IPS DF 6.9 (cell line): ENCODE measurements around the gene EIF4E2.

Experiments
- DNase-seq: peaks from one replicate; pipeline ENCODE4 v3.0.0-alpha.2; 2013; ENCODE audit warnings: low read depth, low spot score
- H3K27ac ChIP-seq: one replicate; pipeline ENCODE4 v1.5.1; 2013; ENCODE audit warnings: low read length, control low read depth
- H3K27me3 ChIP-seq: 2 replicates; pipeline ENCODE4 v1.6.1; 2013; ENCODE audit warnings: mild to moderate bottlenecking, low read length; ENCODE audit not compliant: control insufficient read depth, insufficient read depth
- H3K36me3 ChIP-seq: 2 replicates; pipeline ENCODE4 v1.6.1; 2013; ENCODE audit warnings: low read length; ENCODE audit not compliant: control insufficient read depth, insufficient read depth
- H3K4me1 ChIP-seq: 2 replicates; pipeline ENCODE4 v1.6.1; 2013; ENCODE audit warnings: low read length; ENCODE audit not compliant: control insufficient read depth, insufficient read depth
- H3K4me3 ChIP-seq: 2 replicates; pipeline ENCODE4 v1.5.1; 2013; ENCODE audit warnings: mild to moderate bottlenecking, low read length
- H3K9me3 ChIP-seq: 2 replicates; pipeline ENCODE4 v1.6.1; 2013; ENCODE audit warnings: low read length, inconsistent platforms; ENCODE audit not compliant: control insufficient read depth, insufficient read depth
- WGBS: extraction: QIAGEN DNeasy Blood & Tissue Kit; methylation state at CpG from one replicate; pipeline ENCODE4 v1.1.7; 2013; ENCODE audit warnings: mixed read lengths, missing lambda C conversion rate; ENCODE audit not compliant: insufficient read length, insufficient coverage; 5-methylcytosine and 5-hydroxymethylcytosine counted together

EIF4E2 gene

DNA sequence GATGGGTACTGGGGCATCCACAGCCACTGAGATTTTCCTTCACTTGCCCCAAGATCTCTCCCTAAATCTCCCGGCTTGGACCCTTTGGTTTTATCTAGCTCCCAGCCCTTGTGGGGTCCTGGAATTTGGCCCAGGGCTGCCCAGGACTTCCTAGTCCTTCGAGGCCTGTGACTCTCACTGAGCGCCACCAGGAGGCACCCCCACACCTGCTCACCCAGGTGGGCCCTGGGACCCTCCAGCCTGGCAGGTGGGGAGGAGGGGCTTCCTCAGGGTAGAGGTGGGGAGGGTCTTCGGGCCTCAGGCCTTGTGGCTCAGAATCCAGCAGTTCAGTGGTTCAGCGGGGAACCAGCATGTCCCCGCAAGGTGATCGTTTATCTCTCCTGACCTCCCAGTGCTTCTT is 42.2 kb upstream of the EIF4E2 start:
- peaks cover 17% of the 10 kb centered on the region for H3K27me3 ChIP-seq
- H3K4me1 ChIP-seq = 0 out of 2 replicates have a peak, but pooled peaks cover 1% of the 10 kb centered on the region
- no peak for DNase-seq

DNA sequence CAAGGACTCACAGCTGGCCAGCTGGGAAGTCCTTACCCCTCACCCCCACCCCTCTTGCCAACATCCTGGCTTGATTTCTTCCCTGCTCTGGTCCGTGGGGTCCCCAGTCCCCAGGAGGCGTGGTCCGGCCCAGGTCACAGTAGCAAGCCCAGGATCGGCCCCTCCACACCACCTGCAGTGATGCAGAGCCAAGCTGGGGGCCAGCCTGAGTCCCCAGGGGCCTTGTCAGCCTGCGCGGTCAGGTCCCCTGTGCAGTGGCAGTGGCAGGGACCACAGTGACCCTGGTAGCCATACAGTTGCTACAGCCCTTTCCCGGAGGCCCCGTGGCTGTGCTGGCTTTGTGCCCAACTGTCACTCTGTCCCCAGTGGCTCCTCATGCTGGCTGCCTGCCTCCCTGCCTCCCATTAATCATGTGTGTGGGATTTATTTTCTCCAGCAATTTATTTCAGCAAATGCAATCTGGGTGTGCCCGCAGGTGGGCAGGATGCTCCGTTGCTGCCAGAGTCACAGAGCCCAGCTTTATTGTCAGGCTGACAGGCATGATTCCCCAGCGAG is 39.1 kb upstream of the EIF4E2 start:
- no peak for DNase-seq
- Histone ChIP-seq H3K36me3 (no peaks in the 10 kb centered on the region), H3K27me3 (no peaks in the 10 kb centered on the region), H3K9me3 (no peaks in the 10 kb centered on the region), H3K4me3 (no peak overlapping the region), H3K4me1 (no peaks in the 10 kb centered on the region), H3K27ac (no peak overlapping the region)
- WGBS = no CpG with 5 or more reads among the region's 11 CpGs

More for the DNA sequence above, 42.2 kb upstream of the EIF4E2 start:
- H3K36me3 ChIP-seq = no peaks in the 10 kb centered on the region
- H3K4me3 ChIP-seq = no peak overlapping the region
- no peaks in the 10 kb centered on the region for H3K9me3 ChIP-seq
- no CpG with 5 or more reads among the region's 7 CpGs for WGBS
- H3K27ac ChIP-seq = no peak overlapping the region

DNA sequence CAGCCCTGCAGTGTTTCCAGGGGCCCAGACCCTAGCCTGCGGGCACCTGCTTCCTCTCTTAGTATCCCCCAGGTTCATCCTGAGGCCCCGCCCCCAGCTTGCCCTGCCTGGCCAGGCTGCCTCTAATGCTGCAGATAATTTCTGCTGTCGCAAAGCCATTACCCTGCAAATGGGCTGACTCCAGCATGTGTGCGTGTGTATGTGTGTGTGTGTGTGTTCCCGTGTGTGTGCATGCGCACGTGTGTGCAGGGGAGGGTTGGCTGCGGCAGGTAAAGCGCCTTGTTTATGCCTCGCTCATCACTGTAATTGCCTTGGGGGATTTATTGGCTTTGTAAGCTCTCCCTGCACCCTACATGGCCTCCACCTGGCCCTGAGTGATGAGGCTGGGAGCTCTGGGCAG is 37.9 kb upstream of the EIF4E2 start:
- H3K4me3 ChIP-seq = no peak overlapping the region
- H3K9me3 ChIP-seq = no peaks in the 10 kb centered on the region
- no peak for DNase-seq
- no peak overlapping the region for H3K27ac ChIP-seq
- no CpG with 5 or more reads among the region's 10 CpGs for WGBS
- no peaks in the 10 kb centered on the region for H3K36me3 ChIP-seq
- no peaks in the 10 kb centered on the region for H3K4me1 ChIP-seq
- no peaks in the 10 kb centered on the region for H3K27me3 ChIP-seq

DNA sequence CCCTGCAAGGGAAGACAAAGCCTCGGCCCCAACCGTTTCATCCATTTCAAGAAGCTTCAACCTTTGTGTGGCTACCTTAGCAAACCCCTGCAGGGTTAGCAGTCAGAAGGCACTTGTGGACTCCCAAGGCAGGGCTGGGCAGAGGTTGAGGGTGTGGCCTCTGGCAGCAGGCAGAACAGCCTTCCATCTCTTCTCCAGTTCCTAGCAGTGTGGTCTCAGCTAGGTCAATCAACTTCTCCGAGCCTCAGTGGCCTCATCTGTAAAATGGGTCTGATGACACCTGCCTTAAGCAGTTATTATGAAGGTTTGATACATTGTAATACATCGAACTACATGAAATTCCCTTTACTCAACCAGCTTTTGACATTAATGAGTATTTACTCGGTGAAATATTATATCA is 37.1 kb upstream of the EIF4E2 start:
- Histone ChIP-seq H3K4me3 (no peak overlapping the region), H3K27ac (no peak overlapping the region), H3K9me3 (no peaks in the 10 kb centered on the region), H3K4me1 (no peaks in the 10 kb centered on the region), H3K27me3 (no peaks in the 10 kb centered on the region), H3K36me3 (no peaks in the 10 kb centered on the region)
- no peak for DNase-seq
- no CpG with 5 or more reads among the region's 5 CpGs for WGBS

DNA sequence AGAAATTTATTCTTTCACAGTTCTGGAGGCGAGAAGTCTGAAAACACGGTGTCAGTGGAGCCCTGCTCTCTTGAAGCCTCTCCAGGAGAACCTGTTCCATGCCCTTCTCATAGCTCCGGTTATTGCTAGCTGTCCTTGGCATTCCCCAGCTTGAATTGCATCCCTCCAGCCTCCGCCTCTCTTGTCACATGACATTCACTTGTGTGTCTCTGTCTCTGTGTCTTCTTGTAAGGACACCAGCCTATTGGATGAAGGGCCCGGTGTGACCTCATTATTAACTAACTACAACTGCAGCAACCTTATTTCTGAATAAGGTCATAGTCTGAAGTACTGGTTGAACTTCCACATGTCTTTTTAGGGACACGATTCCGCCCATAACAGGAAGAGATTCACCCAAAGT is 34.9 kb upstream of the EIF4E2 start:
- no peaks in the 10 kb centered on the region for H3K27me3 ChIP-seq
- H3K9me3 ChIP-seq = no peaks in the 10 kb centered on the region
- no peaks in the 10 kb centered on the region for H3K36me3 ChIP-seq
- no CpG with 5 or more reads among the region's 7 CpGs for WGBS
- H3K27ac ChIP-seq = no peak overlapping the region
- H3K4me3 ChIP-seq = no peak overlapping the region
- H3K4me1 ChIP-seq = no peaks in the 10 kb centered on the region
- DNase-seq = no peak

DNA sequence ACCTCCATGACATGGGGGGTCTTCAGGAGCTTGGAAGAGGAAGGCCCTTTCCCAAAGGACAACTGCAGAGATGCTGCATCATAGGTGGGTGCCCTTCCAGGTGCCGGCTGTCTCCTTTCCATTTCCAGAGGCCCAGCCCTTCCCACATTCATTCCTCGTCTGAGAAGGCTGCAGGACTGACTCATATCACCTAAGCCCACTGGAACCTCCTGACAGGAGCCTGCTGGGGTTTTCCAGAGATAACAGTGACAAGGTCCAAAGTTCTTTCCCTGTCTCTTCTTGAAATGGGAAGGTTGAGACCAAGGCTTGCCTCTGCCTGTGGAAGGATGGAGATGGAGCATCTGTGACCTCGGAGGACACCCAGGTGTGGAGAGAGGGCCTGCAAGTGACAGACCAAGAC is 33.9 kb upstream of the EIF4E2 start:
- Histone ChIP-seq H3K4me3 (no peak overlapping the region), H3K4me1 (no peaks in the 10 kb centered on the region), H3K36me3 (no peaks in the 10 kb centered on the region), H3K27ac (no peak overlapping the region), H3K27me3 (no peaks in the 10 kb centered on the region; the same call in 1 of the 2 replicates), H3K9me3 (no peaks in the 10 kb centered on the region)
- DNase-seq = no peak
- no CpG with 5 or more reads among the region's 3 CpGs for WGBS

DNA sequence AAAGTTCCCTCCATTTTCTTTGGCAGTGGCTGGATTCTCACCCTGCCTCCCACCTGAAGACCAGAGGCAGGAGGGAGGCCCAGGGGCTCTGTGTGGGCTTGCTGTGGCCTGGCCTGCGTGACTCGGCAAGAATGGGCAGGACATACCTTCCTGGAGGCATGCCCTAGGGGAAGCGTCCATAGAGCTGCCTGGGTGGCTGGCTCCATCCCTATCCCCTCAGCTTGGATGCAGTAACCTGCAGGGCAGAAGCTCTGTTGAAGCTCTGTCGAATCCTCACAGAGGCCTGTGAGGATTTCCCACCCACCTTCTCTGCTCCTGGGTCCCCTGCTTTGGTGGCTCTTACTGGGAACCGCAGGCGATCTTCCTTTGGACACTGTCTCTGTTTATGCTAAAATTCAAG is 31.6 kb upstream of the EIF4E2 start:
- no peaks in the 10 kb centered on the region for H3K9me3 ChIP-seq
- peaks cover 15% of the 10 kb centered on the region for H3K27me3 ChIP-seq
- H3K4me3 ChIP-seq = no peak overlapping the region
- WGBS = no CpG with 5 or more reads among the region's 6 CpGs
- no peaks in the 10 kb centered on the region for H3K36me3 ChIP-seq
- H3K27ac ChIP-seq = no peak overlapping the region
- no peak for DNase-seq
- H3K4me1 ChIP-seq = 0 out of 2 replicates have a peak, but pooled peaks cover 3% of the 10 kb centered on the region

DNA sequence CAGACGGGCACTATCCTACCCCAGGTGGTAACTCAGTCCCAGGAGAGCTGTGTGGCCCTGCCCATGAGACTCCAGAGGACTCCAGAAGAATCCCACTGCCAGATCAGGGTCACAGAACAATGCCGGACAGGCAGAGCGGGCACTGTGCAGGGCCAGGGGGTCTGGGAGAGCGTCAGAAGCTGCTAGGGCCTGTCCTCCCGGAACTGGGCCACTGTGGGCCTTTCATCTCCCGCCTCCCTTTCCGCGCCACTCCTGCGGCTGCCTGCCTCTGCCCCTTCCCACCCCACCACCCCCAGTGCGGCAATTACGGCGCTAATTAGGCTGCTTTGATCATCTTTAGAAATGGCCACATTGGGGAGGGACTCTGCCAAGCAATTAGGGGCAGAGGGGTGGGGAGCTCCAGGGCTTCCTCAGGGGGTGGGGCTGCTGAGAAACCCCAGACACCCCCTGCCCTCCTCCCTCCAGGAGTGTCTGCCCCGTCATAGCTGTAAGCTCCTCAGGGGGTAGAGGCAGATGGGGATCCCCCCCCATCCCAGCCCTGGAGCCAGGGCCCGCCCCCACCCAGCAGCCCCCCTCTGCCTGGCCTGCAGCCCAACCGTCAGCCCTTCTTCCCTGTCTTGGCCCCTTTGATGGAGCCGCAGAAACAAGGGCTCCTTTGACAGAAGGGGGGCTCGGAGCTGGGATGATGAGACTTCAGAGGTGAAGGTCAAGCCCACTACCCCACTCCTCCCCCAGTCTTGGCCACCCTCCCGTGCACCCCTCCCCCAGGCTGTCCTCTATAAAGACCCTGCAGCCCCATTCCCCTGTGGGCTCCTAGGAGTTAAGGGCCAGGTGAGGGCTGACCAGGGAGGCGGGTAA is 30.7 kb upstream of the EIF4E2 start, which contains the start of gene PRSS56:
TSS of gene PRSS56 (plus strand) at position 808 of the 858 bp plus-strand sequence. CDS start 211 bp downstream, outside the sequence.
- Histone ChIP-seq H3K36me3 (no peaks in the 10 kb centered on the region), H3K4me1 (0 out of 2 replicates have a peak, but pooled peaks cover 3% of the 10 kb centered on the region), H3K27me3 (peaks cover 16% of the 10 kb centered on the region), H3K27ac (no peak within 1 kb of the TSS), H3K9me3 (no peaks in the 10 kb centered on the region), H3K4me3 (no peak within 1 kb of the TSS)
- no CpG with 5 or more reads among the region's 19 CpGs for whole genome bisulfite sequencing
- no peak for DNase-seq

DNA sequence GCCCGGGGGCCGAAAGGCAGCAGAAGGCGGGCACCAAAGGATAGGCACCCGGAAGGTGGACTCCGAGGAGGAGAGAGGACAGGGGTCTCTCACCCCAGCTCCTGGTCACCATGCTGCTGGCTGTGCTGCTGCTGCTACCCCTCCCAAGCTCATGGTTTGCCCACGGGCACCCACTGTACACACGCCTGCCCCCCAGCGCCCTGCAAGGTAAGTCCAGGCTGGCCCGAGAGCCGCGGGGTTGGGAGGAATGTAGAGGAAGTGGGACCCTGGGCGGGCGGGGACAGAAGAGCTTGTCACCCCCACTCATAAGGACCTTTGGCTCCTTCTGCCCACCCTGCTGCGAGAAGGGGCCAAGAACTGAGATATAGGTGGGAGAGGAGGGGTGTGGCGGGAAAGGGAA is 30.0 kb upstream of the EIF4E2 start:
- no peaks in the 10 kb centered on the region for H3K9me3 ChIP-seq
- no peak for DNase-seq
- no peak overlapping the region for H3K4me3 ChIP-seq
- H3K36me3 ChIP-seq = no peaks in the 10 kb centered on the region
- no peak overlapping the region for H3K27ac ChIP-seq
- peaks cover 16% of the 10 kb centered on the region for H3K27me3 ChIP-seq
- 0 out of 2 replicates have a peak, but pooled peaks cover 3% of the 10 kb centered on the region for H3K4me1 ChIP-seq
- no CpG with 5 or more reads among the region's 15 CpGs for WGBS

DNA sequence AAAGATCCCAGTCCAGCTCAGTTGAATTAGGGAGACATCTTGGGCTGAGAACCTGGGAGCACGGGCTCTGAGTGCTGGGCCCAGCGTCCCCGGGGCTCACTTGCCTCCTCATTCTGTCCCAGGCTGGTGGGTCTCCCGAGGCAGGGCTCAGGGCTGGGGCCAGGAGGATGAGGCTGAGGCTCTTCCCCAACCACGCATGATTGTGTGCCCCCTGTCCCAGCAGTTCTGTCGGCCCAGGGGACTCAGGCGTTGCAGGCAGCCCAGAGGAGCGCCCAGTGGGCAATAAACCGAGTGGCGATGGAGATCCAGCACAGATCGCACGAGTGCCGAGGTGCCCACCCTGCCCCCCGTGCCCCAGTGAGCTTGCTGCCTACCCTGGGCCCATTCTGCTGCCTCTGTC is 29.4 kb upstream of the EIF4E2 start:
- no peaks in the 10 kb centered on the region for H3K36me3 ChIP-seq
- no CpG with 5 or more reads among the region's 14 CpGs for WGBS
- no peak overlapping the region for H3K4me3 ChIP-seq
- no peak overlapping the region for H3K27ac ChIP-seq
- H3K27me3 ChIP-seq = peaks cover 16% of the 10 kb centered on the region
- no peaks in the 10 kb centered on the region for H3K9me3 ChIP-seq
- H3K4me1 ChIP-seq = peaks cover 5% of the 10 kb centered on the region; the same call in 1 of the 2 replicates
- DNase-seq = no peak
